HepG2 (cell line): ENCODE data around the gene PRKCZ. TPM values are rescaled to one million over a fixed set of nuclear protein-coding genes. Genes with fewer than 3 reads are reported as not detected.
A peak's percentile ranks its signal among the peaks of the same experiment; 100 is the strongest.

ENCODE experiments used
- CEBPG ChIP-seq: IDR thresholded peaks from 2 replicates; pipeline ENCODE4 v1.6.1; 2016
- DBP ChIP-seq: sonication (generic); formaldehyde crosslinking; IDR thresholded peaks from 2 replicates; pipeline ENCODE4 v1.4.0; 2020; ENCODE audit warnings: missing genetic modification reagents; ENCODE audit errors: not compliant biosample characterization
- GATAD1 ChIP-seq: IDR thresholded peaks from 2 replicates; pipeline ENCODE4 v1.6.1; 2016; ENCODE audit warnings: missing genetic modification reagents, missing compliant biosample characterization
- MBNL3 ChIP-seq: fragments of 250-450 bp; sonication (Bioruptor Pico); conservative IDR thresholded peaks from 2 replicates; pipeline ENCODE4 v1.8.0; 2022; ENCODE audit warnings: mild to moderate bottlenecking, inconsistent platforms
- PHF8 ChIP-seq: sonication (generic); formaldehyde crosslinking; IDR thresholded peaks from 2 replicates; pipeline ENCODE4 v1.5.0; 2020; ENCODE audit warnings: missing genetic modification reagents
- SP5 ChIP-seq: IDR thresholded peaks from 2 replicates; pipeline ENCODE4 v1.6.1; 2016; ENCODE audit warnings: low read depth, borderline replicate concordance
- TCF12 ChIP-seq, 2 experiments: fragments of 450-650 bp in 1 of 2; sonication (generic) in 1 of 2; formaldehyde crosslinking in 1 of 2; IDR thresholded peaks; 2 replicates each; pipeline versions ENCODE4 v1.6.1 to v1.8.0; 2017 to 2022; ENCODE audit warnings: antibody characterized with exemption in 1 of 2, mild to moderate bottlenecking in 1 of 2, missing genetic modification reagents in 1 of 2, moderate library complexity in 1 of 2
- THAP9 ChIP-seq: sonication (generic); formaldehyde crosslinking; IDR thresholded peaks from 2 replicates; pipeline ENCODE4; 2020; ENCODE audit warnings: missing genetic modification reagents, mild to moderate bottlenecking, borderline replicate concordance
- ZFY ChIP-seq: sonication (generic); formaldehyde crosslinking; IDR thresholded peaks from 2 replicates; pipeline ENCODE4 v1.4.0; 2020; ENCODE audit warnings: missing genetic modification reagents
- ZNF230 ChIP-seq: sonication (generic); formaldehyde crosslinking; IDR thresholded peaks from 2 replicates; pipeline ENCODE4 v1.4.0; 2020; ENCODE audit warnings: mild to moderate bottlenecking, missing genetic modification reagents
- ZNF550 ChIP-seq: sonication (generic); formaldehyde crosslinking; IDR thresholded peaks from 2 replicates; pipeline ENCODE4 v1.4.0; 2020; ENCODE audit warnings: mild to moderate bottlenecking, missing genetic modification reagents, borderline replicate concordance
- ZNF598 ChIP-seq: sonication (generic); formaldehyde crosslinking; IDR thresholded peaks from 2 replicates; pipeline ENCODE4 v1.5.1; 2020; ENCODE audit warnings: mild to moderate bottlenecking, missing genetic modification reagents, borderline replicate concordance
- ZNF704 ChIP-seq: sonication (generic); formaldehyde crosslinking; IDR thresholded peaks from 2 replicates; pipeline ENCODE4 v1.8.1; 2023; ENCODE audit warnings: mild to moderate bottlenecking, inconsistent platforms, moderate library complexity, missing genetic modification reagents, borderline replicate concordance
- ZNF773 ChIP-seq: sonication (generic); formaldehyde crosslinking; IDR thresholded peaks from 2 replicates; pipeline ENCODE4 v1.4.0; 2020; ENCODE audit warnings: missing genetic modification reagents, borderline replicate concordance
- ZNF781 ChIP-seq: sonication (generic); formaldehyde crosslinking; IDR thresholded peaks from 2 replicates; pipeline ENCODE4 v1.5.1; 2020; ENCODE audit warnings: borderline replicate concordance, mild to moderate bottlenecking, missing genetic modification reagents; ENCODE audit errors: not compliant biosample characterization
- polyA plus RNA-seq, 8 experiments: library from polyadenylated mRNA; depleted of rRNA in 3 of 8; stranded (reverse) in 7 of 8; unstranded in 1 of 8; fragments of >200 nt; fragmentation: Illumina TruSeq in 4 of 8; extraction: Trizol in 4 of 8; gene quantifications; 2 replicates each; pipeline versions ENCODE4 v1.2.1 to v1.2.3, GENCODE V29; 2011 to 2016; ENCODE audit warnings: low read depth in 4 of 8, missing spikeins in 1 of 8, mixed read lengths in 1 of 8; ENCODE audit not compliant: insufficient read depth in 1 of 8
- total RNA-seq, 5 experiments: library from RNA; depleted of rRNA; stranded (reverse); fragments of >200 nt; fragmentation: Illumina TruSeq; extraction: Trizol; gene quantifications; 2 replicates each; pipeline ENCODE4 v1.2.3, GENCODE V29; 2016; ENCODE audit warnings: low read depth in 1 of 5
- TF ChIP-seq, protein P1 (sequence below): sonication (generic); formaldehyde crosslinking; IDR thresholded peaks from 2 replicates; pipeline ENCODE4 v1.8.1; 2023; ENCODE audit warnings: mild to moderate bottlenecking, moderate library complexity, missing genetic modification reagents
- TF ChIP-seq, protein P2 (sequence below): sonication (generic); formaldehyde crosslinking; IDR thresholded peaks from 2 replicates; pipeline ENCODE4 v1.8.0; 2022; ENCODE audit warnings: missing genetic modification reagents, mild to moderate bottlenecking, inconsistent platforms, borderline replicate concordance
- TF ChIP-seq, protein P3 (sequence below): sonication (generic); formaldehyde crosslinking; IDR thresholded peaks from 2 replicates; pipeline ENCODE4 v1.4.0; 2020; ENCODE audit warnings: missing genetic modification reagents, borderline replicate concordance

The PRKCZ gene
- total and polyA plus RNA-seq, 2 of the 13 experiments (the other 11 are each of a cell fraction or from before 2014, with no cell fraction given) = 34.7 to 85.2 TPM

DNA sequence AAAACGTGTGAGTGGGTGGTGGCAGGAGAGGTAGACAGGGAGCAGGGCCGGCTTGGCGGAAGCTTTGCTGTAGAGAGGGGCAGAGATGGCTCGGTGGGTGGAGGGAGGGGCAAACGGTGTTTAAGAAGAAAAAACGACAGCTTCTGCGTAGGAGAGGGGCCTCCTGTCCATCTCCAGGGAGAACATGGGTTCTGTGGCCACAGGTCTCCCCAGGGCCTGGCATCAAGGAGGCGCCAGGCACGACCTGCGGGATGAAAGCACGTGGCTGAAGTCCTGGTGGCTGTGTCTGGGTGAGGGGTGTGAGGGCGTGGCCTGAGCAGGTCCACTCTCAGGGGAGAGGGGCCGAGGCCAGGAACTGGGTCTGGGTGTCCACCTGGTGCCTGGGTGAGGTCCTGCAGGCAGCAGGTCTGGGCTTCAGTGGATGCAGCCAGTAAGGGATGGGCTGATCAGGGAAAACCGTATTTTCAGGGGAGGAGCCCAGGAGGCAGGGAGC lies 940 bp upstream of the PRKCZ start (continued):
- TF ChIP-seq THAP9 (CRISPR knock-in tag) (peak; percentile 76; the same call in 1 of the 2 replicates), ZNF230 (CRISPR knock-in tag) (no peak), ZNF598 (CRISPR knock-in tag) (no peak; the same call in 1 of the 2 replicates), ZNF550 (CRISPR knock-in tag) (no peak; the same call in 1 of the 2 replicates), ZNF704 (no peak), GATAD1 (0 out of 2 replicates have a peak, but pooled peaks have one; percentile 5), DBP (no peak), MBNL3 (CRISPR knock-in tag) (no peak), ZNF773 (CRISPR knock-in tag) (no peak), PHF8 (CRISPR knock-in tag) (no peak), CEBPG (no peak), SP5 (peak; percentile 24; the same call in 1 of the 2 replicates), TCF12 (IDR thresholded peaks at IDR 0.05) (no peak), TCF12 (CRISPR knock-in tag; IDR thresholded peaks at IDR 0.05) (no peak), ZNF781 (peak; percentile 96), ZFY (CRISPR knock-in tag) (no peak)
- TF ChIP-seq, protein P1, sequence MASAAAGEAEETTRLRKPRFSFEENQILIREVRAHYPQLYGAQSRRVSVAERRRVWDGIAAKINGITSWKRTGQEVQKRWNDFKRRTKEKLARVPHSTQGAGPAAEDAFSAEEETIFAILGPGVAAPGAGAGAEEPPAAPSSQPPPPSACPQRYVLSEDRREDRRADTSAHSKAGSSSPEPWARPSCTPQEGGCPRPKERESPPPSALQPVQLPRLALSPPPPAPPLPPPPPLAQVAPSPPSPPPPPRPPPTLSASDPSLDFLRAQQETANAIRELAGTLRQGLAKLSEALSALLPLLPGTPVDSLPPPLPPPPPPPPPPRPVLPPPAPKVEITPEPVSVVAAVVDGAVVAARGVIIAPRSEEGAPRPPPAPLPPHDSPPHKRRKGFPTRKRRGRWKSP (CRISPR knock-in tag) = no peak
- TF ChIP-seq, protein P2, sequence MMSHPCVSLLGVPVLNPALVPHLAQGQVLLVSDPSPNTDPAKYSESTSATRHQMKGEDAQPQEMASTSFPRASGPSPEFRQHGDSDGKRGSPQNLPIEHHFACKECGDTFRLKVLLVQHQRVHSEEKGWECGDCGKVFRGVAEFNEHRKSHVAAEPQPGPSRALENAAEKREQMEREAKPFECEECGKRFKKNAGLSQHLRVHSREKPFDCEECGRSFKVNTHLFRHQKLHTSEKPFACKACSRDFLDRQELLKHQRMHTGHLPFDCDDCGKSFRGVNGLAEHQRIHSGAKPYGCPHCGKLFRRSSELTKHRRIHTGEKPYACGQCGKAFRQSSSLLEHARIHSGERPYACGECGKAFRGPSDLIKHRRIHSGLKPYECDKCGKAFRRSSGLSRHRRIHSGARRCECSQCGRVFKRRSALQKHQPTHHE (CRISPR knock-in tag) = no peak
- TF ChIP-seq, protein P3, sequence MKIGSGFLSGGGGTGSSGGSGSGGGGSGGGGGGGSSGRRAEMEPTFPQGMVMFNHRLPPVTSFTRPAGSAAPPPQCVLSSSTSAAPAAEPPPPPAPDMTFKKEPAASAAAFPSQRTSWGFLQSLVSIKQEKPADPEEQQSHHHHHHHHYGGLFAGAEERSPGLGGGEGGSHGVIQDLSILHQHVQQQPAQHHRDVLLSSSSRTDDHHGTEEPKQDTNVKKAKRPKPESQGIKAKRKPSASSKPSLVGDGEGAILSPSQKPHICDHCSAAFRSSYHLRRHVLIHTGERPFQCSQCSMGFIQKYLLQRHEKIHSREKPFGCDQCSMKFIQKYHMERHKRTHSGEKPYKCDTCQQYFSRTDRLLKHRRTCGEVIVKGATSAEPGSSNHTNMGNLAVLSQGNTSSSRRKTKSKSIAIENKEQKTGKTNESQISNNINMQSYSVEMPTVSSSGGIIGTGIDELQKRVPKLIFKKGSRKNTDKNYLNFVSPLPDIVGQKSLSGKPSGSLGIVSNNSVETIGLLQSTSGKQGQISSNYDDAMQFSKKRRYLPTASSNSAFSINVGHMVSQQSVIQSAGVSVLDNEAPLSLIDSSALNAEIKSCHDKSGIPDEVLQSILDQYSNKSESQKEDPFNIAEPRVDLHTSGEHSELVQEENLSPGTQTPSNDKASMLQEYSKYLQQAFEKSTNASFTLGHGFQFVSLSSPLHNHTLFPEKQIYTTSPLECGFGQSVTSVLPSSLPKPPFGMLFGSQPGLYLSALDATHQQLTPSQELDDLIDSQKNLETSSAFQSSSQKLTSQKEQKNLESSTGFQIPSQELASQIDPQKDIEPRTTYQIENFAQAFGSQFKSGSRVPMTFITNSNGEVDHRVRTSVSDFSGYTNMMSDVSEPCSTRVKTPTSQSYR = no peak
